TTC549 (cell line): ENCODE data around the gene SOCS7.

ENCODE experiments used
- FAIRE-seq: peaks from 2 replicates; lab custom pipeline; 2012; peaks lifted over from hg19 to GRCh38; lab: Jason Lieb, UNC

Gene SOCS7

DNA sequence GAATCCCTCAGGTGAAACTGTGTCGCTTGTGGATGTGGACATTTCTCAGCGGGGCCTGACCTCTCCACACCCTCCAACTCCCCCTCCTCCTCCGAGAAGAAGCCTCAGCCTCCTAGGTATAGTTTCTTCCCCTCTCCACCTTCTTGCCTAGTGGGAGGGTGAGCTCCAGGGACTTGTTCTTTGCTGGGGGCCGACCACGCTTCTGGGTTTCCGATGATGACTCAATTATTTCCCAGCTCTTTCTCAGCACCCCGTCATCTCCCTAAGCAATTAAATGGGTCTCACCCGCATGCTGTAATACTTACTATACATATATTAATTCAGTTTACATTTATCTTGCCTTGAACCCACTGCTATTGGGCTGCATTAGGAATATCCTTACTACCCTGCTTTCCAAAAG is 13.1 kb downstream of the SOCS7 start:
- no peak for FAIRE-seq

DNA sequence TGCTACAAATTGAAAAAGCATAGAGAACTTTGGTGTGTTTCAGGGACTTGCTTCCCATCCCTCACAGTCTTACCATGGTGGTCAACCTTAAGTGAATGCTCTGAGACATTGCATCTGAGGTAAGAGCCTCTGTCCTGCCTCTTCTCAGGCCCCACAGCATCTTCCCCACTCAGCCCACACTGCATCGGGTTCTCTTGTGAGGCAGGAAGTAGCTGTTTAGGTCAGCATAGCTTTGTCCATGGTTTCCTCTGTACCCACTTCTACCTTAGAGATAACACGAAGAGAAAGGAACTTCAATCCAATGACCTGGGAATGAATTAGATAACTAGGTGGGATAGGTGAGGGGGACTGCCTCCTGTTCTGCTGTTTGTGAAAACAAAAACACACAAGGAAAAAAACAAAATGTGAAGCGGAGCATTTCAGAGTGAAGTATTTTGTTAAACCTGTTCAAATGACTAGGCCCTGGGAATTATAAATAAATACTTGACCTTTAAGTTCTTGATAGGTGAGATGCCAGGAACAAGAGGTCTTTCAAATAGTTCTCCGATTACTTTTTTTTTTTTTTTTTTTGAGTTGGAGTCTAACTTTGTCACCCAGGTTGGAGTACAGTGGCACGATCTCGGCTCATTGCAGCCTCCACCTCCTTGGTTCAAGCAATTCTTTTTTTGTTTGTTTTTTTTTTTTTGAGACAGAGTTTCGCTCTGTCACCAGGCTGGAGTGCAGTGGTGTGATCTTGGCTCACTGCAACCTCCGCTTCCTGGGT is 17.7 kb downstream of the SOCS7 start:
- FAIRE-seq, result no peak

DNA sequence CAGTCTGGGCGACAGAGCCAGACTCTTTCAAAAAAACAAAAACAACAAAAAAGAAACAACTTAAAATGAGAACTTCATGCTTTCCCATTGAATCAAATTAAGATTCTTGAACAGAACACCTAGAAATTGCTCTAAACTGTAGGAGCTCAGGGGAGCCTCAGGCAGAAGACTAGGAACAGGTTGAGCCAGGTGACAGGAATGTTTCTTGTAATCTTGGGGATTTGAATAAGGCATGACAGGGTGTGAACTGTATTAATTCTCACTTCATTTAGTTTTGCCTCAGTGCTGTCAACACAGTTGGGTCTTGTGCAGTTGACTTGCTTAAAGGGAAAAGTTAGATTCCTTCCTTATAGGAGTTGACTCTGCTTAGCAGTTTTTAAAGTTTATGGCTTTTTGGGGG is 27.8 kb downstream of the SOCS7 start:
- FAIRE-seq, result no peak

- FAIRE-seq, result no peak
Observed at GRCh38 chr17:38395090-38395489, 43.4 kb downstream of the SOCS7 start.

GRCh38 chr17:38397227-38397626 is 45.6 kb downstream of the SOCS7 start:
- no peak for FAIRE-seq

- no peak for FAIRE-seq
Observed at GRCh38 chr17:38400286-38400685, 48.6 kb downstream of the SOCS7 start.

GRCh38 chr17:38401459-38401858 is 49.8 kb downstream of the SOCS7 start:
- no peak for FAIRE-seq

DNA sequence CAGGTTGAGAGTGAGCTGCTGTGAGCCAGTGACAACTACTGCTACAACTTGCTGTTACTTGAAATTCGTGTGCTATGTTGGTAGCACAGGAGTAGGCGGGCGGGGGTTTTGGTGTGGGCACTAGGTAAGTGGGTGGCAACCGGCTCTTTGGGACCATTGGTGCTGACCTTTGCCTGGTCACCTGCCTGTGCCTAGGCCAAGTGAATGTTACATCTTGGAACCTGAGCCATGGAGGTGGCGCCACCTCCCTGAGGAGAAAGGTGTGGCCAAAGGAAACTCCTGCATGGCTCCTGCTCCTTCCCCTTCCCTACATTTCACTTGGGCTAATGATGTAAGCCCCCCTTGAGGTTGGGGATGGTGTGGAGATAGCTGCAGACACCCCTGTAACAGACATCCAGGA is 51.3 kb downstream of the SOCS7 start:
- no peak for FAIRE-seq

- FAIRE-seq, result no peak
Observed at GRCh38 chr17:38403491-38403890, 51.8 kb downstream of the SOCS7 start.

- FAIRE-seq, result no peak
Observed at GRCh38 chr17:38404174-38404943, 52.7 kb downstream of the SOCS7 start.

GRCh38 chr17:38405654-38406053 is 54.0 kb downstream of the SOCS7 start:
- no peak for FAIRE-seq

DNA sequence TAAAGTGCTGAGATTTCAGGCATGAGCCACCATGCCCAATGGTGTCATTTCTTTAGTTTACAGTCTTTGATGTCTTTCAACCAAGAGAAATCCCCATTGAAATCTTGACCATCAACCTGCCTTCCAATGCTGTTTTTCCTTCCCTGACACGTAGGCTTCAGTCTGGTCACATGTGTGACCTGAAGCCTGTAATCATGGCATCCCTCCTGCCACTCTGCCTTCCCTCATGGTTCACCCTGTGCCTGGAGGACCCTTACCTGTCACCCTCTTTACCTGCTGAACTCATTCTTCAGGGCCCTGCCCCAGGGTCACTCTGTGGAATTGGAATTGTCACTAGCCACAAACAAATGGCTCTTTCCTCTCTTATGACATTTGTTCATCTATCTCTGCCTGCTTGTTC is 58.6 kb downstream of the SOCS7 start:
- FAIRE-seq, result no peak

GRCh38 chr17:38415250-38416194 is 63.9 kb downstream of the SOCS7 start:
- FAIRE-seq, result no peak

GRCh38 chr17:38416840-38417209 is 65.2 kb downstream of the SOCS7 start:
- FAIRE-seq, result no peak

- no peak for FAIRE-seq
Observed at GRCh38 chr17:38417210-38417951, 65.7 kb downstream of the SOCS7 start.

GRCh38 chr17:38418062-38418692 is 66.5 kb downstream of the SOCS7 start:
- no peak for FAIRE-seq

DNA sequence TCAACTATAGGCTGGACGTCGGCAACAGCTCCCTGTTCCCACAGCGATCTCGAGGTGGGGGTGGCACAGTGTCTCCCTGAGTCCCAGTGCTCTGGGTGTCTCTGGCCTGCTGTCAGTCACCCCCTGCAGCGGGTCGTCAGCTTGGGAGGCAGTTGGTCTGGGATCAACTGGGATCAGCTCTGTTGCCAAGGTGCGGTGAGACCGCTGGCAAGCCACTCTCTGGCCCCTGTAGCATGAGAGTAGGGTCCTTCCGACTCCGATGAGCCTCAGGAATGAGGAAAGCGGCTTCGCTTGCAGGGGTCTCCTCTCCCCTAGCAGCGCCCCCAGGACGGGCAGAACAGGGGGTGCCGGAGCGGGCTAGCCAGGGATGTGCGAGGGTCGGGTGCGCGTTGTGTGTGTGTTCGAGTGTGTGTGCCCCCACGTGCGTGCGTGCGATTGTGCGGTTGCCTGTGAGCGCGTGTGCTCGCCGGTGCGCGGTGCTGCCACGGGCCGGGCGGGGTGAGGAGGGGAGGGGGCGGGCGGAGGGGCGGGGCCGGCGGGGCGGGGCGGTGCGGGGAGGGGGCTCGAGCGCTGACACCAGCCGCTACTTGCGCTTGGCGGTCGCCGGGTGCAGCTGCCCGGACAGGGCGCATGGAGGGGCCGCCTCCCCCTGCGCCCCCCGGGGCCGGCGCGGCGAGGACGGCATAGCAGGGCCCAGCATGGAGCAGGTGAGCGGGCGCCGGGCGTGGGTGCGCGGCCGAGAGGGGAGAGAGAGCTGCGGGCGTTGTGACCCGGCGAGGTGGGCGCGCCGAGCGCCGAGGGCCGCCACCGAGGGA is 67.3 kb downstream of the SOCS7 start:
- no peak for FAIRE-seq

- no peak for FAIRE-seq
Observed at GRCh38 chr17:38419508-38419981, 67.9 kb downstream of the SOCS7 start.

- FAIRE-seq, result no peak
Observed at GRCh38 chr17:38420518-38420917, 68.9 kb downstream of the SOCS7 start.

GRCh38 chr17:38421171-38421841 is 69.7 kb downstream of the SOCS7 start:
- FAIRE-seq, result no peak
